ENCODE results near the gene SLC25A42.

GRCh38 chr19:19034204-19034624 is 29.6 kb upstream of the SLC25A42 start:
- no peak for TF ChIP-seq POLR2A (IDR thresholded peaks at IDR 0.05; ENCODE audit: low read depth, low read length)
- TF ChIP-seq POLR2AphosphoS5 (IDR thresholded peaks at IDR 0.05; ENCODE audit: low read depth, low read length) = no peak; the same call in none of the 2 replicates
- no peak for TF ChIP-seq TAF1 (IDR thresholded peaks at IDR 0.05; ENCODE audit: borderline replicate concordance, low read depth, low read length)

Measured in GM12892 (cell line).